AG04450 (cell line): ENCODE data around the gene SOX9. TPM values are rescaled to one million over a fixed set of nuclear protein-coding genes. Genes with fewer than 3 reads are reported as not detected.

Experiments
- CTCF ChIA-PET: fragments of 300-600, 350-600 bp; formaldehyde crosslinking; extraction: SDS; loops from one replicate; lab custom pipeline; 2022; ENCODE audit warnings: antibody characterized with exemption, inconsistent platforms; lab: Charles Lee
- POLR2A ChIA-PET: fragments of 350-600 bp; formaldehyde crosslinking; extraction: SDS; loops from one replicate; lab custom pipeline; 2021; ENCODE audit warnings: antibody characterized with exemption, inconsistent platforms; lab: Yijun Ruan, JAX
- DNase-seq: peaks from one replicate; pipeline ENCODE4 v3.0.0-alpha.2; 2011; ENCODE audit warnings: low read depth, low spot score
- H3K27ac ChIP-seq: one replicate; pipeline ENCODE4 v1.5.1; 2012; ENCODE audit warnings: low read depth, low read length, control low read depth
- H3K27me3 ChIP-seq: one replicate; pipeline ENCODE4 v1.6.0; 2012; ENCODE audit warnings: low read length; ENCODE audit not compliant: control insufficient read depth, insufficient read depth
- H3K4me3 ChIP-seq: 2 replicates; pipeline ENCODE4 v1.5.1; 2011; ENCODE audit warnings: mild to moderate bottlenecking, low read depth, low read length, control low read depth
- H3K9me3 ChIP-seq: 2 replicates; pipeline ENCODE4 v1.5.1; 2012; ENCODE audit warnings: low read length; ENCODE audit not compliant: control insufficient read depth, insufficient read depth
- CTCF ChIP-seq: IDR thresholded peaks from 2 replicates; pipeline ENCODE4 v1.5.1; 2011; ENCODE audit warnings: low read depth, low read length, control low read depth, inconsistent platforms
- polyA plus RNA-seq: library from polyadenylated mRNA; depleted of rRNA; stranded (reverse); fragments of >200 nt; gene quantifications from 2 replicates; pipeline ENCODE4 v1.2.3, GENCODE V29; 2011

The SOX9 gene
- polyA plus RNA-seq, 1 experiment: 5.5 TPM

- no peak for DNase-seq
- no peaks in the 10 kb centered on the region for H3K27me3 ChIP-seq
- ChIA-PET POLR2A (no interaction called here), CTCF (no interaction called here)
- H3K9me3 ChIP-seq: no peaks in the 10 kb centered on the region
- H3K4me3 ChIP-seq: no peak overlapping the region
- no peak for TF ChIP-seq CTCF
- no peak overlapping the region for H3K27ac ChIP-seq
Observed at GRCh38 chr17:72144101-72144500, 23.3 kb downstream of the SOX9 start.

GRCh38 chr17:72145562-72145961 is 24.7 kb downstream of the SOX9 start:
- ChIA-PET CTCF (no interaction called here), POLR2A (no interaction called here)
- Histone ChIP-seq H3K9me3 (no peaks in the 10 kb centered on the region), H3K27me3 (no peaks in the 10 kb centered on the region), H3K4me3 (no peak overlapping the region), H3K27ac (no peak overlapping the region)
- no peak for DNase-seq
- TF ChIP-seq CTCF: no peak

GRCh38 chr17:72145962-72146361 is 25.1 kb downstream of the SOX9 start:
- Histone ChIP-seq H3K9me3 (no peaks in the 10 kb centered on the region), H3K4me3 (no peak overlapping the region), H3K27me3 (no peaks in the 10 kb centered on the region), H3K27ac (no peak overlapping the region)
- DNase-seq: no peak
- ChIA-PET CTCF (no interaction called here), POLR2A (no interaction called here)
- peak; percentile 7; the same call in 1 of the 2 replicates for TF ChIP-seq CTCF

GRCh38 chr17:72146371-72146770 is 25.6 kb downstream of the SOX9 start:
- CTCF ChIA-PET: no interaction called here
- Histone ChIP-seq H3K9me3 (no peaks in the 10 kb centered on the region), H3K27ac (no peak overlapping the region), H3K27me3 (no peaks in the 10 kb centered on the region), H3K4me3 (no peak overlapping the region)
- 0 out of 2 replicates have a peak, but pooled peaks have one; percentile 0 for TF ChIP-seq CTCF
- DNase-seq: no peak
- POLR2A ChIA-PET: no interaction called here

GRCh38 chr17:72150632-72151460 is 30.0 kb downstream of the SOX9 start:
- Histone ChIP-seq H3K9me3 (no peaks in the 10 kb centered on the region), H3K27ac (no peak overlapping the region), H3K4me3 (no peak overlapping the region), H3K27me3 (no peaks in the 10 kb centered on the region)
- no peak for TF ChIP-seq CTCF
- ChIA-PET CTCF (interaction anchor here (1.6 kb wide), 1 partner anchor 8 kb away, joined by 4 read pairs; no protein-coding TSS in a partner anchor), POLR2A (no interaction called here)
- no peak for DNase-seq
